GM10266 (cell line): ENCODE measurements around the gene LRRC37A2.
"Not testable (repeated sequence)": the region's sequence is repeated elsewhere in the genome, so short reads cannot be mapped to it uniquely, and the experiment has no call there.

Source experiments
- DNase-seq: peaks from one replicate; pipeline ENCODE4 v3.0.0; 2012; ENCODE audit errors: extremely low spot score

LRRC37A2 gene

DNA sequence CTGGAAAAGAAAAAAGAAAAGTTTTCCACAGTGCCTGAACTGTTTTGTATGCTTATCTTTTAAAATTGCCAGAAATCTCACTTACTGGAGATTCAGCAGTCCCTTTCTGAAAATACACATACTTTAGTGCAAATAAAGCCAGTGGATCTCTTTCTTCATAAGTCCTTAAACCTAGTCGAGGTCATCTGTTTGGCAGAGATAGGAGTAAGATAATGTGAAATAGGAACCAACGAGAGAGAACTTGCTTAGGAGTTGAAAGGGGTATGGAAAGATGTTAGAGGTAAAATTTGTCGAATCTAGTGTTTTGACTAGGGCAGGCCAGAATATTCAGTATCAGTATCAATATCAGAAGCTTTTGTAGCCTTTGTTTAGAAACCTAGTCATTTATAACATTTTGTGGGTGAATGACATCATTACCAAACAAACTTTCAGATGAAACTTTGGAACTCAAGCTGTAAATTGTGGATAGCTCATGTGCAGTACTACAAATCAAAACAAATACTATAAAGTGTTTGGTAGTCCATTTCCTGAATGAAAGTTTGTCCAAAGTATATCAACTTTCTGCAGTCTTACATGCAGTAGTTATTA, 86.2 kb downstream of the LRRC37A2 start:
- DNase-seq, result not testable (repeated sequence)

GRCh38 chr17:46600767-46601166, 88.5 kb downstream of the LRRC37A2 start:
- DNase-seq, result not testable (repeated sequence)

DNA sequence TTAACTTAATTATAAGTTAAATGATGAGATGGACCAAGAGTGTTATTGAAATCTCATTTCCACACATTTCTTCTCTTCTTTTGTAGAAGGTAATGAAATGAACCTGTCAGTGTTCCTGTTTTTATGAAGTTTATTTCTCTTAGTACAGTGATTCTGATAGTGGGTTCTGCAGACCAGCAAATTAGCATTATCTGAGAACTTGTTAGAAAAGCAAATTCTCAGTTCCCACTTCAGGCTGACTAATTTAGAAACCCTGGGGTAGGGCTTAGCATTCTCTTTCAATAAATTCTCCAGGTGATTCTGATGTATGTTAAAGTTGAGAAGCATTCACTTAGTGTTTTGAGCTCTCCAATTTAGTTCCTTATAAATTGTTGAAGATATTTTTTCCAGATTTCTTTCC, 90.9 kb downstream of the LRRC37A2 start:
- not testable (repeated sequence) for DNase-seq
